Activated T-cell treated with anti-CD3 and anti-CD28 coated beads for 1 hour (primary cell): ENCODE data around the gene PAGE2B.
"Not testable (repeated sequence)": the region's sequence is repeated elsewhere in the genome, so short reads cannot be mapped to it uniquely, and the experiment has no call there.

ENCODE experiments used
- DNase-seq: peaks from one replicate; pipeline ENCODE4 v3.0.0-alpha.2; 2020; ENCODE audit warnings: low read depth

Gene PAGE2B

GRCh38 chrX:55109306-55109705 is 34.5 kb downstream of the PAGE2B start:
- no peak for DNase-seq

DNA sequence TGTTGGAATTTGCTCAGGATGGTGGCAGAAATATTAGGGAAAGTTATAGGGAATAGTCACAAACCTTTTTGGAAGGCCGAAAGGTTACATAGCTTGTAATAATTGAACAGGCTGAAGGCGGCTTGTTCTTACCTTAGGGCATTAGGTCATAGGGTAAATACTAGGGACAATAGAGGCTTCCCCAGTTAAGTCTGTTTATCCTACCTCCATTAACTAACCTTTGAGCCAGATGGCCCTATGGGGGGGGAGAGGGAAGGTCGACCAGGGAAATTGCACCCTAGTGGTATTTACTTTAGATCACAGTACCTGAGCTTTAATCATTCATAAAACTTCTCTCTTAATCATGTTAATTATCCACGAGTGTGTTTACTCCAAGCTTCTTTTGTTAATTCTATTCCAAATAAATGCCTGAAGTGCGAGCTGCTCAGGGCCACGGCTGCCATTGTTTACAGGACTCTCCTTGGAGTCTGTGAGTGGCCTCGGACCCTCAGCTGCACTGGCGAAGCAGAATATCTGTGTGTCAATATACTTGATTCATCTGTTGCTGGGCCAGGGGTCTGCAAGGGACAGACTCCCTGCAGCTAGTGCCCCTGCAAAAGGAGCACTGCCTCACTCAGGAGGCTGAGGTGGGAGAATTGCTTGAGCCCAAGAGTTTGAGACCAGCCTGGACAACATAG is 36.9 kb downstream of the PAGE2B start:
- no peak for DNase-seq

DNA sequence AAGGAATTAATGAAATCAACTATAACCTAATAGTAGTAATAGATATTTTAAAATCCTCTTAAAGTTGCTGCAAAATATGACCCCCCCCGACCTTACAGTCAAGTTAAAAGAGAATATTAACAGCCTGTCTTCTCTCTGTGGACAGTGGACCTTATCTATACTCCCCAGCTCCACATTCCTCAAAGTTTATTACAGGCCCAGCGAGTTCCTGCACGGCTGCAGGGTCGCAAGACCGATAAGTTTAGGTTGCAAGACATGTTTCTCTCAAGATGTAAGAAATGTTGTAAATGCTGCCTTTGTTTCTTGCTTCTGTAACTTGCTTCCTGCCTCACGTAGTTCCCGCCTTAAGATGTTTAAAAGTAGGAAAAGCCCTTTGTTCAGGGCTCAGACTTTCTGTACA is 41.8 kb downstream of the PAGE2B start:
- not testable (repeated sequence) for DNase-seq

- DNase-seq: no peak
These were observed 43.7 kb downstream of the PAGE2B start for GRCh38 chrX:55118574-55118973.

- no peak for DNase-seq
These were observed 44.4 kb downstream of the PAGE2B start for GRCh38 chrX:55119271-55119670.

DNA sequence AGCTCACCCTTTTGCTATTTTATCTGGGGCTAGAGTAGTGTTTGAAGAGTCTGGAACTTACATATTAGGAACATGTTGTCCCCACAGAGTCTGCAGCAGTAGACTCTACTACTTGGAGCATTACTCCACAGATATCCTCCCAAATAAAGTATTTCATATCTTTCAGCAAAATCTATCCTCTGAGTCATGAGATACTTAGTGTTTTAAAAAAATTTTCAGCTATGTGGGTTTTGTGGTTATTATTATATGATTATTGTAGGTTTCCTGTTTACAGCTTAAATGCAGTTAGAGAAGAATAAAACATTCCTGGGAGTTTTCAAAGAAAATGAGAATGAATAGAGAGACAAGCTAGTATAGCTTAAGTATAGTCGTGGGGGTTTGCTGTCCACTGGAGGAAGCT is 44.9 kb downstream of the PAGE2B start:
- no peak for DNase-seq

DNA sequence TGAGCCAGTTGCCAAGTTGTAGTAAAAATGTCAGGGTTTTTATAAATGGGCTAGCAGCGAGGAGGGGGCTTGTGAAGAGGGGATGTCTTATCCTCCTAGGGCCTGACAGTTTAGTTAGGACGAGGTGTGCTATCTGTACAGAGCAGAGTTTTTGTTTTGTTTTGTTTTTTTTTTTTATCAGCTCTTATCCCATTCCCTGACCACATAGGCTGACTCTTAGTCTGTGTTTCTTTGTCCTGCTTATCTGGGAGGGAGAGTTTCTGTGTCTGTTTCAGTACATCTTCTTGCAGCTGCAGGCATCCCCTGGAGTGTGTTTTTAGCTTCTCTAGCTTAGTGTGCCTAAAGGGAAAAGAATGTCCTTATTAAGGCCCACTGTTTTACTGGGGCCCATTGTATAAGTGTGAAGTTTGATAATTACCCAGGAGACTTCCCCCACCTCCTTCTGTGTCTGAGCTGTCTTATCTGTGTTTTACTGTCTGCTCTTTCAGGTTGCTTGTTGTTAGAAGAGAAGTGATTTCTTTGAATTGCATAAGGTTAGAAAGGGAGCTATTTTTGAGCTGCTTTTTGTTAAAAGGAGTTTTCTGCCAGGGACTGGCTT is 46.0 kb downstream of the PAGE2B start:
- no peak for DNase-seq

GRCh38 chrX:55123900-55124299 is 49.1 kb downstream of the PAGE2B start:
- DNase-seq: no peak

DNA sequence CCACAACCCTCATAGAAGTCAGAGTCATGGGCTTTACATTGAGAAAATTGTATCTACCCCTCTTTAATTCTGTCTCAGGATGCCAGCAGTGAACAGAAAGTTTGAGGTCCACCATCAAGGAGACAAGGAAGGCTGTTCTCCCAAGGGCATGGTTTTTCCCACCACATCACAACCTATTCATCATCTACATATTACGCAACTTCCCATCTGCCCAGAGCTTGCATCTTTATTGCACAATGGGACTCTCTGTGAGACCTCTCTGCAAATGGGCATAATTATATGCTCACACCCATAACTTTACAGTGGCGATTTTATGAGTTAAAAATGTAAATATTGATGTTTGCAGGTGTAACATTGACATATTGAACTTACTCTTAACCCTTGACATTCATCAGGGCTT is 52.9 kb downstream of the PAGE2B start:
- no peak for DNase-seq
